Mammary epithelial cell (primary cell): ENCODE data around the gene GPRC5C.

ENCODE experiments used
- EZH2 ChIP-seq: IDR thresholded peaks from 2 replicates; pipeline ENCODE4 v1.6.1; 2012; ENCODE audit warnings: low read length, inconsistent platforms, borderline replicate concordance
- TF ChIP-seq, protein P1 (sequence below), 2 donors: IDR thresholded peaks in 1 of 2; conservative IDR thresholded peaks in 1 of 2; 2 replicates each; pipeline ENCODE4 v1.5.1; 2011 to 2012; ENCODE audit warnings: inconsistent platforms in 2 of 2, low read length in 2 of 2, mild to moderate bottlenecking in 2 of 2, control low read depth in 1 of 2, low read depth in 1 of 2; ENCODE audit not compliant: insufficient read depth in 1 of 2; ENCODE audit errors: extremely low read depth in 1 of 2

DNA sequence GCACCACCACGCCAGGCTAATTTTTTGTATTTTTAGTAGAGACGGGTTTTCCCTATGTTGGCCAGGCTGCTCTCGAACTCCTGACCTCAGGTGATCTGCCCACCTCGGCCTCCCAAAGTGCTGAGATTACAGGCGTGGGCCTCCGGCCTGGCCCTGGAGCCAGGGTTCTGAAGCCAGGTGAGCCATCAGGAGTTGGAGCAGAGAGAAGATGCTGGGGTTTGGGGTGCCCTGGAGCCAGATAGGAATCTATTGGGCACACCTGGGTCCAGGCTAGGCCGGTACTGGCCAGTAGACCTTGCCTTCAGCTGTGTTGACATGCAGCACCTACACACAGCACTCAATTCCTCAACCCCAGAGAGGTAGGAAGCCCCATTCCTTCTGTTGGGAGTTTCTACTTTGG is 29.1 kb downstream of the GPRC5C start:
- TF ChIP-seq, protein P1, sequence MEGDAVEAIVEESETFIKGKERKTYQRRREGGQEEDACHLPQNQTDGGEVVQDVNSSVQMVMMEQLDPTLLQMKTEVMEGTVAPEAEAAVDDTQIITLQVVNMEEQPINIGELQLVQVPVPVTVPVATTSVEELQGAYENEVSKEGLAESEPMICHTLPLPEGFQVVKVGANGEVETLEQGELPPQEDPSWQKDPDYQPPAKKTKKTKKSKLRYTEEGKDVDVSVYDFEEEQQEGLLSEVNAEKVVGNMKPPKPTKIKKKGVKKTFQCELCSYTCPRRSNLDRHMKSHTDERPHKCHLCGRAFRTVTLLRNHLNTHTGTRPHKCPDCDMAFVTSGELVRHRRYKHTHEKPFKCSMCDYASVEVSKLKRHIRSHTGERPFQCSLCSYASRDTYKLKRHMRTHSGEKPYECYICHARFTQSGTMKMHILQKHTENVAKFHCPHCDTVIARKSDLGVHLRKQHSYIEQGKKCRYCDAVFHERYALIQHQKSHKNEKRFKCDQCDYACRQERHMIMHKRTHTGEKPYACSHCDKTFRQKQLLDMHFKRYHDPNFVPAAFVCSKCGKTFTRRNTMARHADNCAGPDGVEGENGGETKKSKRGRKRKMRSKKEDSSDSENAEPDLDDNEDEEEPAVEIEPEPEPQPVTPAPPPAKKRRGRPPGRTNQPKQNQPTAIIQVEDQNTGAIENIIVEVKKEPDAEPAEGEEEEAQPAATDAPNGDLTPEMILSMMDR (conservative IDR thresholded peaks at IDR 0.05 in 1 of 2, IDR thresholded peaks at IDR 0.05 in 1 of 2; ENCODE audit: extremely low read depth in 1 of 2, insufficient read depth in 1 of 2, low read depth in 1 of 2, low read length in 2 of 2) = no peak
- no peak for TF ChIP-seq EZH2
